MCF 10A (cell line): ENCODE results near the gene MCC. TPM values are rescaled to one million over a fixed set of nuclear protein-coding genes. Genes with fewer than 3 reads are reported as not detected.

Experiments
- BruUV-seq: library from RNA; stranded (reverse); fragments of 400-500 nt; replicated peaks from 2 replicates; lab custom pipeline; 2021; lab: Mats Ljungman, UMichigan
- CTCF ChIA-PET: fragments of 300-600 bp; sonication (Branson Sonifier 250); formaldehyde crosslinking; extraction: SDS; loops from one replicate; lab custom pipeline; 2021; ENCODE audit warnings: antibody characterized with exemption, inconsistent platforms; lab: Yijun Ruan, JAX
- POLR2A ChIA-PET: fragments of 300-600, 350-650 bp; sonication (Branson Sonifier 250); formaldehyde crosslinking; extraction: SDS; loops from one replicate; lab custom pipeline; 2020; ENCODE audit warnings: antibody characterized with exemption, inconsistent platforms; lab: Yijun Ruan, JAX
- DNase-seq: peaks from one replicate; pipeline ENCODE4 v3.0.0-alpha.2; 2018; ENCODE audit not compliant: unreplicated experiment
- H3K27ac Mint-ChIP-seq: one replicate; pipeline ENCODE4 v1.8.0; 2022; ENCODE audit warnings: mild to moderate bottlenecking, low read depth, mixed read lengths; ENCODE audit not compliant: unreplicated experiment
- H3K27me3 Mint-ChIP-seq: one replicate; pipeline ENCODE4 v1.8.0; 2022; ENCODE audit warnings: mixed read lengths; ENCODE audit not compliant: insufficient read depth, unreplicated experiment
- H3K36me3 Mint-ChIP-seq: one replicate; pipeline ENCODE4 v1.8.0; 2022; ENCODE audit warnings: mild to moderate bottlenecking, moderate library complexity, mixed read lengths; ENCODE audit not compliant: insufficient read depth, unreplicated experiment
- H3K4me1 Mint-ChIP-seq: one replicate; pipeline ENCODE4 v1.8.0; 2022; ENCODE audit warnings: mixed read lengths; ENCODE audit not compliant: insufficient read depth, unreplicated experiment
- H3K4me3 Mint-ChIP-seq: one replicate; pipeline ENCODE4 v1.8.0; 2022; ENCODE audit warnings: mild to moderate bottlenecking, moderate library complexity, mixed read lengths; ENCODE audit not compliant: unreplicated experiment
- H3K9me3 Mint-ChIP-seq: one replicate; pipeline ENCODE4 v1.8.0; 2022; ENCODE audit warnings: mixed read lengths; ENCODE audit not compliant: unreplicated experiment
- CTCF ChIP-seq: fragments of 200-600 bp; IDR thresholded peaks from one replicate; pipeline ENCODE4 v1.8.0; 2022; ENCODE audit warnings: antibody characterized with exemption, mild to moderate bottlenecking; ENCODE audit not compliant: unreplicated experiment
- intact Hi-C: fragments of 100-400 bp; cut with micrococcal nuclease; formaldehyde crosslinking; loops from 2 replicates; pipeline ENCODE4 v1.14.1; 2022
- total RNA-seq: library from RNA; stranded (reverse); gene quantifications from 2 replicates; pipeline ENCODE4 v1.2.3, GENCODE V29; 2022

Gene MCC
- total RNA-seq, 1 experiment from 2014 or later, result 25.3 TPM

- peaks cover 17% of the 10 kb centered on the region for H3K4me1 Mint-ChIP-seq
- H3K9me3 Mint-ChIP-seq, result no peaks in the 10 kb centered on the region
- no peak overlapping the region for H3K4me3 Mint-ChIP-seq
- H3K36me3 Mint-ChIP-seq, result no peaks in the 10 kb centered on the region
- intact Hi-C loops, result no loop called here
- POLR2A ChIA-PET, result no interaction called here
- H3K27me3 Mint-ChIP-seq, result no peaks in the 10 kb centered on the region
- DNase-seq, result no peak
- BruUV-seq, result no TSS peak
- no peak overlapping the region for H3K27ac Mint-ChIP-seq
- no peak for TF ChIP-seq CTCF
- CTCF ChIA-PET, result no interaction called here
Measured at GRCh38 chr5:113452941-113453340, 35.3 kb downstream of the MCC start.

- Mint-ChIP-seq H3K4me1 (peaks cover 17% of the 10 kb centered on the region), H3K27me3 (no peaks in the 10 kb centered on the region)
Measured at GRCh38 chr5:113451797-113452196, 36.5 kb downstream of the MCC start.

GRCh38 chr5:113450929-113451328 is 37.3 kb downstream of the MCC start:
- Mint-ChIP-seq H3K27me3 (no peaks in the 10 kb centered on the region), H3K9me3 (no peaks in the 10 kb centered on the region), H3K27ac (no peak overlapping the region), H3K4me1 (peaks cover 17% of the 10 kb centered on the region), H3K36me3 (no peaks in the 10 kb centered on the region), H3K4me3 (no peak overlapping the region)
- no peak for TF ChIP-seq CTCF
- no TSS peak for BruUV-seq
- intact Hi-C loops, result no loop called here
- DNase-seq, result no peak
- CTCF ChIA-PET, result no interaction called here
- POLR2A ChIA-PET, result no interaction called here

More at GRCh38 chr5:113451797-113452196, 36.5 kb downstream of the MCC start:
- no peak overlapping the region for H3K4me3 Mint-ChIP-seq
- DNase-seq, result peak; percentile 59
- no peak overlapping the region for H3K27ac Mint-ChIP-seq
- no peak for TF ChIP-seq CTCF
- no peaks in the 10 kb centered on the region for H3K9me3 Mint-ChIP-seq
- intact Hi-C loops, result no loop called here
- no peaks in the 10 kb centered on the region for H3K36me3 Mint-ChIP-seq
- ChIA-PET CTCF (no interaction called here), POLR2A (interaction anchor here (0.8 kb wide), 1 partner anchor 36 kb away, joined by 3 read pairs; the partner anchor contains the start of gene MCC)
- no TSS peak for BruUV-seq

- no peak overlapping the region for H3K4me3 Mint-ChIP-seq
- H3K9me3 Mint-ChIP-seq, result no peaks in the 10 kb centered on the region
- ChIA-PET CTCF (no interaction called here), POLR2A (no interaction called here)
- DNase-seq, result no peak
- no peak for TF ChIP-seq CTCF
- intact Hi-C loops, result no loop called here
- no peaks in the 10 kb centered on the region for H3K27me3 Mint-ChIP-seq
- no peaks in the 10 kb centered on the region for H3K36me3 Mint-ChIP-seq
- H3K27ac Mint-ChIP-seq, result no peak overlapping the region
- BruUV-seq, result no TSS peak
- H3K4me1 Mint-ChIP-seq, result peaks cover 17% of the 10 kb centered on the region
Measured at GRCh38 chr5:113450462-113450861, 37.8 kb downstream of the MCC start.
